K562 (cell line): Measurements from ENCODE around the gene NDST1.

ENCODE experiments used
- CEBPB ChIP-seq: fragments of 450-650 bp; IDR thresholded peaks from 2 replicates; pipeline ENCODE4 v1.6.1; 2016; ENCODE audit warnings: missing genetic modification characterization, missing compliant biosample characterization
- EZH2 ChIP-seq: IDR thresholded peaks from 2 replicates; pipeline ENCODE4 v1.6.1; 2012; ENCODE audit warnings: low read depth, mild to moderate bottlenecking, inconsistent platforms, low read length, borderline replicate concordance
- GTF2F1 ChIP-seq: IDR thresholded peaks from 2 replicates; pipeline ENCODE4 v1.6.1; 2011; ENCODE audit warnings: low read depth, low read length, improper control_type of control experiment

GRCh38 chr5:150551066-150551465, 43.1 kb downstream of the NDST1 start:
- no peak for TF ChIP-seq EZH2
- no peak for TF ChIP-seq CEBPB (tag)
- TF ChIP-seq GTF2F1, result no peak
